Measurements from ENCODE around the gene ARID4B.
"Not testable (repeated sequence)": the region's sequence is repeated elsewhere in the genome, so short reads cannot be mapped to it uniquely, and the experiment has no call there.

The ARID4B gene

DNA sequence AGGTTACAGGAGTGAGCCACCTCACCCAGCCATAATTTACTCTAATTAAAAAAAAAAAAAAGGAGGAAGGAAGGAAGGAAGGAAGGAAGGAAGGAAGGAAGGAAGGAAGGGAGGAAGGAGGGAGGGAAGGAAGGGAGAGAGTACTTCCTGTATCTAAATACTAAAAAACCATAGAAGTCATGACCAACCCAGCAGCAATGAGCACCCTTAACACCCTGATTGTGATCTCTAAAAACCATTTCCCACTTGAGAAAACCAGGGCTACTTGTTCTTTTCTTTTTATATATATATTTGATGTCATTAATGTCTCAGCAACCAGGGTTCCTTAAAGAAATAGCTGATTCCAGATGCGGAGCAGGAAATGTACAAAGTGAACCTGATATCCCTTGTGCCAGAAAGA is 31.2 kb downstream of the ARID4B start:
- DNase-seq (ENCODE audit: low spot score): no peak

DNA sequence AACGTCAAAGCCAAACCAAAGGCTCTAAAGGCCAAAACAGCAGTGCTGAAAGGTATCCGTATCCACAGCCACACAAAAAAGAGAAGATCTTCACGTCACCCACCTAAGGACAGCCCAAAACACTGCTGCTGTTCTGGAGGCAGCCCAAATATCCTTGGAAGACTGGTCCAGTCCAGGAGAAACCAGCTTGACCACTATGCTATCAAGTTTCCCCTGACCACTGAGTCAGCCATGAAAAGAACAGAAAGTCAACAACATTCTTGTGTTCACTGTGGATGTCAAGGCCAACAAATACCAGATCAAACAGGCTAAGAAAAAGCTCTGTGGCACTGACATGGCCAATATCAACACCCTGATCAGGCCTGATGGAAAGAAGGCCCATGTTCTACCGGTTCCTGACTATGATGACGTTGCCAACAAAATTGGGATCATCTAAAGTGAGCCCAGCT is 32.1 kb downstream of the ARID4B start:
- no peak for DNase-seq (ENCODE audit: low spot score)

DNA sequence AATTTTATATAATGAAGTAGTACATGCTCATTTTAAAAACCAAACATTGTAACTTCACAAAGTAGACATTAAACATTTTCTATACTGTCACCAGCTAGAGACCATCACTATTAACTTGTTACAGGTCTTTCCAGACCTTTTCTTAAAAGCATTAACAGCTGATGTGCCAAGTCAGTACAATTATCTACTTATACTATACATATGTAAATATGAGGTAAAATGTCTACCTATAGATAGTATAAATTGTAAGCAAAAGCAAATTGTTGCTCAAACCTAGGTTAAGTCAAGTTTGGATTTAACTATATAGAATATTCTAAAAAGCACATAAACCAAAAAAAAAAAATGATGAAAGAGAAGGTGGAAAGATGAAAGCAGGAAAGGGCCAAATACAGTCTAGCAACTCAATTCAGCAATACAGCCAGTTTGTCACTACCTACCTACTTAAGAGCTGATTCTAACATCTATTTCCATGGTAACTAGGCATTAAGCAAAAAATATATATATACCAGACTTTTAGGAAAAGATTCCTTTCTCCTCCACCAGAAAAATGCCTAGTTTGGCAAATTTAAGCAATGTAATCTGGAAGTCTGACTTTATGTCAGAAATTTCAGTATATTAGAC is 34.5 kb downstream of the ARID4B start:
- DNase-seq (ENCODE audit: low spot score): no peak

GRCh38 chr1:235292790-235293189 is 35.2 kb downstream of the ARID4B start:
- no peak for DNase-seq (ENCODE audit: low spot score)

DNA sequence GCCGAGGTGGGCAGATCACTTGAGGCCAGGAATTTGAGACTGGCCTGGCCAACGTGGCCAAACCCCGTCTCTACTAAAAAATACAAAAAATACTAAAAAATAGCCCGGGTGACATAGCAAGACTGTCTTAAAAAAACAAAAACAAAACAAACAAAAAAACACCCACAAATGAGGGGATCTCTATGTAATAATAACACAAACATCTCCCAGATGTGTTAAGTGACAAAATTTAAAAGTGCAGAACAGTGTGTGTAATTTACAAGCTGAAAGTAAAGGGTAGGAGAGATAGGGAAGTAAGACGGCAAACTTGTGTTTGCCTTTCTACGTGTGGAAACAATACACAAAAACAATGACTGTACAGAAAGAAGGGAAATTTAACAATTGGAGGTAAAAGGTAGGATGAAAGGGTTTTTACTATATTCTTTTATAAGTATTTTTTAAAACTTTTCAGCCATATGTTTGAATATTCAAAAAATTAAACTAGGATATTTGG is 36.3 kb downstream of the ARID4B start:
- DNase-seq (ENCODE audit: low spot score): no peak

GRCh38 chr1:235290740-235291502 is 37.1 kb downstream of the ARID4B start:
- no peak for DNase-seq (ENCODE audit: low spot score)

GRCh38 chr1:235289859-235290739 is 37.9 kb downstream of the ARID4B start:
- DNase-seq (ENCODE audit: low spot score): no peak

DNA sequence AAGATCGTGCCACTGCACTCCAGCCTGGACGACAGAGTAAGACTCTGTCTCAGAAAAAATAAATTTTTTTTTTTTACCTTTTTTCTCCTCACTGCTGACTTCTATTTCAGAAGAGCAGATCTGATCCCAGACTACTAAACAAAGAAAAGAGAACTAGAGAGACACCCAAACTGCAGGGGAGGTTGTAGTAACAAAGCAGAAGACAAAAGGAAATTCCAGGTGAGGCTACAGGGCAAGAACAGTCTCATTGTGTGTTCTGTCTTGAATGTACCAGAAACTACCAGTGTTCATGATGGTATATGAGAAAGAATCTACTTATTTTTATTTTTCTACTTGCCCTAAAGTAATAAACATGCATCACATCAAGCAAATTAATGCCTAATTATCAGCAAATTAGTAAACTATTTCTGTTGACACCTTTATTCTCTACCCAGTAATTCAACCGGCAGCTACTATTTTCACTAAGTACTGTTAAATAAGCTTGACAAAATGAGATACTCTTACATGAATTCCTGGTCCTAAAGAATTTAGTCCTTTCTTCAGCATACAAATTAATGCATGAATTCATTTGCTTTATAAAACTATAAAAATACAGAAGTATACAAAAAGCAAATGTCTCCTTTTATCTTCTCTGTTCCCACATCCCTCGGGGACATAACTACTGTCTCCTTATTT is 40.6 kb downstream of the ARID4B start:
- DNase-seq (ENCODE audit: low spot score): no peak

DNA sequence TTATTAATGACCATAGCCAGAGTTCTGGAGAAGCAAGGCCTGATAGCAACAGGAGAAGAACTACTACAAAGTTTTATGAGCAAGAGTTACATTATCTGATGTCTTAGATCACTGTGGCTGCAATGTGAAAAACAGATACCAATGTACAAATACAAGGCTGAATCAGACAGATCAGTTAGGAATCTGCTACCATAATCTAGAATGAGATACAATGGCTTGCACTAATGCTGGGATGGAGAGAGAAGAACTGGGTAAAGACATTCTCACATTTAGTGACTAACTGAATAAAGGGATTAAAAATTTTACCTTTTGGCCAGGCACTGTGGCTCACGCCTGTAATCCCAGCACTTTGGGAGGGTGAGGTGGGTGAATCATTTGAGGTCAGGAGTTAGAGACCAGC is 41.3 kb downstream of the ARID4B start:
- no peak for DNase-seq (ENCODE audit: low spot score)

DNA sequence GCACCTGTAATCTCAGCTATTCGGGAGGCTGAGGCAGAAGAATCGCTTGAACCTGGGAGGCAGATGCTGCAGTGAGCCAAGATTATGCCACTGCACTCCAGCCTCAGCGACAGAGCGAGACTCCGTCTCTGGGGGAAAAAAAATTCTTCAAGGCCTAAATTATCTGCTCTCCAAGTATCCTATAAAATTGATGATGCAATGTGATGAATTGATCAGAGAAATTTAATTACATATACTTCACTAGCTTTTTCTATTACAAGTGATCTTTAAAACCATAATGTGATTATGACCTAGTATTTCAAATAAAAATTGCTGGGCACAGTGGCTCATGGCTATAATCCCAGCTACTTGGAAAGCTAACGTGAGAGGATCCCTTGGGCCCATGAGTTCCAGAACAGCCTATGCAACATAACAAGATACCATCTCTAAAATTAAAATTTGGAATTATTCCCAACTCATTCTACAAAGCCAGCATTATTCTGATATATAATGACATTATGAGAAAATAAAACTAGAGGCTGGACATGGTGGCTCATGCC is 43.7 kb downstream of the ARID4B start:
- DNase-seq (ENCODE audit: low spot score): no peak

DNA sequence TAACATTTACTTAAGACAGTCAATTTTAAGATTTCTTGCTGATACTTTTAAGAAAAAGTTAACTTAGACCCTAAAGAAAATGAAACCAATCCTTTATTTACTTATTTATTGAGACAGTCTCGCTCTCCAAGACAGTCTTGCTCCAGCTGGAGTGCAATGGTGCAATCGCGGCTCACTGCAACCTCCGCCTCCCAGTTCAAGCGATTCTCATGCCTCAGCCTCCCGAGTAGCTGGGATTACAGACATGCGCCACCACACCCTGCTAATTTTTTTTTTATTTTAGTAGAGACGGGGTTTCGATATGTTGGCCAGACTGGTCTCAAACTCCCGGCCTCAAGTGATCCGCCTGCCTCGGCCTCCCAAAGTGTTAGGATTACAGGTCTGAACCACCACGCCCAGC is 44.3 kb downstream of the ARID4B start:
- not testable (repeated sequence) for DNase-seq (ENCODE audit: low spot score)

- no peak for DNase-seq (ENCODE audit: low spot score)
Observed at GRCh38 chr1:235280467-235280866, 47.5 kb downstream of the ARID4B start.

- DNase-seq (ENCODE audit: low spot score): no peak
Observed at GRCh38 chr1:235279694-235280093, 48.3 kb downstream of the ARID4B start.

GRCh38 chr1:235278915-235279292 is 49.1 kb downstream of the ARID4B start:
- DNase-seq (ENCODE audit: low spot score): no peak

- DNase-seq (ENCODE audit: low spot score): no peak
Observed at GRCh38 chr1:235278233-235278914, 49.6 kb downstream of the ARID4B start.

- no peak for DNase-seq (ENCODE audit: low spot score)
Observed at GRCh38 chr1:235277709-235278108, 50.3 kb downstream of the ARID4B start.

- no peak for DNase-seq (ENCODE audit: low spot score)
Observed at GRCh38 chr1:235275836-235276235, 52.1 kb downstream of the ARID4B start.

DNA sequence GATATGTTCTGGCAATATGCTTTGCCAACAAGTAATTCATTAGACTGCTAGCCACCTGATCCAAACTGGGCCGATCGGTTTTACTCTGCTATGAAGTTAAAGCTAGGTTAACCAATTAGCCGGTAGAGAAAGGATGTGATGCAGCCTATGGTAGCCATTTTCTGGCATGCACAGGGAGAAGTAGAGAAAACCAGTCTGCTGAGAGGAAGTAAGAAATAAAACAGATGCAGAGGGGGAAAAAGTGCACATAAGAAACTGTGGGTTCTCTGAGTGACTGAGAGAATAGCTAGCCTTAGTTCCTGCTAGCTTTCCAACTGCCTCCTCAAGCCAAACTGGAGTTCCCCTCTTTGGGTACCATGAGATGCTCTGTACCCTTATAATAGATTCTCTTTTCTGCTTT is 52.8 kb downstream of the ARID4B start:
- peak; percentile 11 for DNase-seq (ENCODE audit: low spot score)

DNA sequence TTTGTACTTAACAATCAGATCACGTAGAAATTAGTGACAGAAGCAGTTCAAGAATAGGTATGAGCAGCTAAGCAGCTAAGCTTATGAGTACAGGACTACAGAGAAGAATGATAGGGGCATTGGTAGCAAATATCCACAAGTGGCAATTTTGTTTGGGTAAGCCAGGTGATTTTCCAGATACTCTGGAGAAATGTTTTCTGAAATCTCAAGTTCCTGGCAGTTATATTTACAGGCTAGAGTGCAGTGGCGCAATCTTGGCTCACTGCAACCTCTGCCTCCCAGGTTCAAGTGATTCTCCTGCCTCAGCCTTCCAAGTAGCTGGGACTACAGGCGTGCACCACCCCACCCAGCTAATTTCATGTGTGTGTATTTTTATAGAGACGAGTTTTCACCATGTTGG is 55.1 kb downstream of the ARID4B start:
- DNase-seq (ENCODE audit: low spot score): no peak

GRCh38 chr1:235270625-235271024 is 57.4 kb downstream of the ARID4B start:
- no peak for DNase-seq (ENCODE audit: low spot score)

DNA sequence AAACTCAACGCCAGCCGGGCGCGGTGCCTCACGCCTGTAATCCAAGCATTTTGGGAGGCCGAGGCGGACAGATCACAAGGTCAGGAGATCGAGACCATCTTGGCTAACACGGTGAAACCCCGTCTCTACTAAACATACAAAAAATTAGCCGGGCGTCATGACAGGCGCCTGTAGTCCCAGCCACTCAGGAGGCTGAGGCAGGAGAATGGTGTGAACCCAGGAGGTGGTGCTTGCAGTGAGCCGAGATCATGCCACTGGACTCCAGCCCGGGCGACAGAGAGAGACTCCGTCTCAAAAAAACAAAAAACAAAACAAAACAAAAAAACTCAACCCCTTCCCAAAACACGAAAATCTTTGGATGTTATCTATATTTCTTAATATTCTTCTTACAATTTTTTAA is 58.0 kb downstream of the ARID4B start:
- not testable (repeated sequence) for DNase-seq (ENCODE audit: low spot score)

All from Ammon's horn (tissue), 1 donor.